ENCODE measurements around the gene MXD1. TPM values are rescaled to one million over a fixed set of nuclear protein-coding genes. Genes with fewer than 3 reads are reported as not detected.

Gene MXD1
- total RNA-seq, 6 experiments from 2014 or later = 3.5 to 13.1 (median 4.3) TPM

DNA sequence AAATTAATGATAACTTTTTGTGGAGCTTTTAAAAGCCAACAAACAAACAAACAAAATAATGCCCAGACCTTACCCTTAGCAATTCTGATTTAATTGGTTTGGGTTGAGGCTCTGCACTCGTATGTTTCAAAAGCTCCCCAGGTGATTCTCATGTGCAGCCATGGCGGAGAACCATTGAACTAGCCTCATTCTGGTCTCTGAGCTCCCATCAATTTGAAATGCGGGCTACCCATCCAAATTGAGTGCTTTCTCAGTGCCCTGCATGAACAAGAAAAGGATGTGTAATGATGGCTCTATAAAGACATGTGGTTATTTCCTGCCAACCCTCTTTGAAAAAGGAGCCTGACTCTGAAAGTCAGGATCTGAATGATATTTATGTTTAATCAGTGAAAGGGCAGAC is 8.2 kb downstream of the MXD1 start:
- no peak for ATAC-seq
- Histone ChIP-seq H3K4me3 (no peak overlapping the region), H3K27me3 (no peaks in the 10 kb centered on the region), H3K27ac (no peak overlapping the region), H3K4me1 (peaks cover 0 to 15% (median 0%) of the 10 kb centered on the region in 4 donors), H3K36me3 (peaks cover 0 to 54% (median 7%) of the 10 kb centered on the region in 4 donors), H3K9me3 (no peaks in the 10 kb centered on the region)
- WGBS (ENCODE audit: insufficient coverage, low coverage, low lambda C conversion rate, missing lambda C conversion rate) = 93% methylated on average over 2 of the region's 3 CpGs
- DNase-seq = no peak
- intact Hi-C loops (cut with DNase I) = no loop called here
- TF ChIP-seq CTCF (IDR thresholded peaks at IDR 0.05) = no peak
- TF ChIP-seq POLR2A (IDR thresholded peaks at IDR 0.05) = no peak

GRCh38 chr2:69926849-69927515 is 12.1 kb downstream of the MXD1 start:
- intact Hi-C loops (cut with DNase I) = no loop called here
- WGBS (ENCODE audit: insufficient coverage, low coverage, low lambda C conversion rate, missing lambda C conversion rate) = 43% methylated on average over 3 of the region's 3 CpGs

DNA sequence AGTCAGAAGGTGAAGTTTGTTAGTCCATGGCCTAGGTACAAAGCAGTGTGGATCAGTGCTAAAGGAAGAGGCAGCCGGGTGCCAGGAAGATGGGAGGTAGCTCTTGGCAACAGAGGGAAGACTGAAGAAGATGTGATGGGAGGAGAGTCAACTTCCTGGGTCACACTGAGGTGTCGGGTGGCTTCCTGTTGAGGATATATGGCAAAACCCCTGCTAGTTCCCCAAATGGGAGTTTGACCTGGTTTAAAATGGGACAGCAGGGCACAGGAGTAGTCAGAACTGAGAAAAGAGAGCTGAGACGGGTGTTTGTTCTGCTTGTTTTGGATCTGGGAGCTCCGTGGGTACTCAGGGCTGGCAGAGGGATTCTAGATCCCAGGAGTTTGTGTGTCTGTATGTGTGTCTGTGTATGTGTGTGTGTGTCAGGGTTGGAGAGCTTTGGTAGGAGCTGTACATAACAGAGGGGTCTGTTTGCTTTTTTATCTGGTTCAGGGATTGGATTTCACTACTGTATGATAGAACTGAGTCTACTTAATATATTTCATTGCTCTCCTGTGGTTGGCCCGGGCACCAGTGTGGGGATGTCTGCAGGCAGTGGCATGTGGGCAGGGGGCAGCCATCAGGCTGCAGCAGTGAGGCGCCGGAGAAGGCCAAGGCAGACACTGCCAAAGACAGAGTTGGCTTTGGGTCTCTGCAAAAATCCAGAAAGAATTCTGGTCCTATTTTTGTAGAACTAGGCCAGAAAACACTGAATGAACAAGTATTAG is 17.1 kb downstream of the MXD1 start:
- no peak overlapping the region for H3K4me3 ChIP-seq
- no peaks in the 10 kb centered on the region for H3K27me3 ChIP-seq
- no peaks in the 10 kb centered on the region for H3K9me3 ChIP-seq
- WGBS (ENCODE audit: insufficient coverage, low coverage, low lambda C conversion rate, missing lambda C conversion rate) = 95% methylated on average over 4 of the region's 7 CpGs
- no peak for TF ChIP-seq CTCF (IDR thresholded peaks at IDR 0.05)
- TF ChIP-seq POLR2A (IDR thresholded peaks at IDR 0.05) = no peak
- no peak overlapping the region for H3K27ac ChIP-seq
- DNase-seq (no peak), ATAC-seq (no peak)
- peaks cover 0 to 19% (median 0%) of the 10 kb centered on the region in 4 donors for H3K4me1 ChIP-seq
- intact Hi-C loops (cut with DNase I) = loop anchor here in 1 of 2 donors (10.0 kb wide), 1 partner anchor 133 kb away; no protein-coding TSS in a partner anchor
- peaks cover 0 to 17% (median 4%) of the 10 kb centered on the region in 4 donors for H3K36me3 ChIP-seq

More at GRCh38 chr2:69926849-69927515, 12.1 kb downstream of the MXD1 start:
- H3K27ac ChIP-seq = peak overlapping the region in 2 of 3 donors; percentile 42 to 81
- TF ChIP-seq POLR2A (IDR thresholded peaks at IDR 0.05) = no peak
- TF ChIP-seq CTCF (IDR thresholded peaks at IDR 0.05) = no peak
- peak; percentile 86 to 94 (median 90) for ATAC-seq
- peaks cover 0 to 15% (median 0%) of the 10 kb centered on the region in 4 donors for H3K4me1 ChIP-seq
- DNase-seq = no peak
- no peak overlapping the region for H3K4me3 ChIP-seq
- H3K36me3 ChIP-seq = peaks cover 0 to 24% (median 0%) of the 10 kb centered on the region in 4 donors
- H3K27me3 ChIP-seq = no peaks in the 10 kb centered on the region
- no peaks in the 10 kb centered on the region for H3K9me3 ChIP-seq

DNA sequence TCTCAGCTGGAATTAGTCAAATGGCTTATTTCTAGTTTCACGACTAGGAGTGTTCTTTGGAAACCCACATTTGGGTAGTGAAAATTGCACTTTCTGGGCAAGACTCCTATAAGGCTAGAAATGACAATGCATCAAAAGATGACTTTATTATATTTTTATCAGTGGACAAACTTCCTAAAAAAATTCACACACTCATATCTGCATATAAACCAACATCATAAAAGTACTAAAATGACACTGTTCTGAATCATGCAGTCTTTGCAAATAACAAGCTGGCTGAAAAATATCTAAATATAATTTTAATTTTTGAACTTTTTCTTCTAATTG is 17.6 kb downstream of the MXD1 start:
- WGBS (ENCODE audit: insufficient coverage, low coverage, low lambda C conversion rate, missing lambda C conversion rate) = 50% methylated on average over 1 of the region's 1 CpG
- Histone ChIP-seq H3K9me3 (no peaks in the 10 kb centered on the region), H3K36me3 (peaks cover 0 to 23% (median 7%) of the 10 kb centered on the region in 4 donors), H3K4me3 (no peak overlapping the region), H3K27me3 (no peaks in the 10 kb centered on the region), H3K4me1 (peaks cover 0 to 15% (median 0%) of the 10 kb centered on the region in 4 donors), H3K27ac (no peak overlapping the region)
- DNase-seq = no peak
- TF ChIP-seq CTCF (IDR thresholded peaks at IDR 0.05) = no peak
- TF ChIP-seq POLR2A (IDR thresholded peaks at IDR 0.05) = no peak
- no peak for ATAC-seq
- intact Hi-C loops (cut with DNase I) = loop anchor here in 1 of 2 donors (10.0 kb wide), 1 partner anchor 132 kb away; no protein-coding TSS in a partner anchor
